Liver (tissue), 3 donors: ENCODE measurements around the gene APPBP2.

Experiments used
- EGR1 ChIP-seq, 2 donors: IDR thresholded peaks; 2 replicates each; pipeline ENCODE4 v1.6.1; 2016 to 2018; ENCODE audit warnings: antibody characterized with exemption in 2 of 2, low read depth in 2 of 2
- FOXA1 ChIP-seq: IDR thresholded peaks from 2 replicates; pipeline ENCODE4 v1.6.1; 2016; ENCODE audit warnings: antibody characterized with exemption
- FOXA2 ChIP-seq: IDR thresholded peaks from 2 replicates; pipeline ENCODE4 v1.6.1; 2016; ENCODE audit warnings: antibody characterized with exemption
- JUND ChIP-seq, 2 donors: IDR thresholded peaks; 2 replicates each; pipeline ENCODE4 v1.6.1; 2016; ENCODE audit warnings: antibody characterized with exemption in 2 of 2
- RAD21 ChIP-seq, 2 donors: IDR thresholded peaks; 2 replicates each; pipeline ENCODE4 v1.6.1; 2016; ENCODE audit warnings: antibody characterized with exemption in 2 of 2, mild to moderate bottlenecking in 2 of 2
- RXRA ChIP-seq, 2 donors: IDR thresholded peaks; 2 replicates each; pipeline ENCODE4 v1.6.1; 2017 to 2018; ENCODE audit warnings: antibody characterized with exemption in 2 of 2, mild to moderate bottlenecking in 1 of 2
- SP1 ChIP-seq: IDR thresholded peaks from 2 replicates; pipeline ENCODE4 v1.6.1; 2018; ENCODE audit warnings: antibody characterized with exemption, mild to moderate bottlenecking
- TAF1 ChIP-seq: conservative IDR thresholded peaks from 2 replicates; pipeline ENCODE4 v1.6.1; 2016; ENCODE audit warnings: antibody characterized with exemption, mild to moderate bottlenecking
- TF ChIP-seq, protein P1 (sequence below): fragments of 150-350 bp; IDR thresholded peaks from 2 replicates; pipeline ENCODE4 v1.5.1; 2017; ENCODE audit warnings: improper control_type of control experiment, low read depth, low read length; ENCODE audit not compliant: missing input control
- TF ChIP-seq, protein P2 (sequence below): IDR thresholded peaks from 2 replicates; pipeline ENCODE4 v1.6.1; 2016; ENCODE audit warnings: antibody characterized with exemption, mild to moderate bottlenecking
- TF ChIP-seq, protein P3 (sequence below): IDR thresholded peaks from 2 replicates; pipeline ENCODE4 v1.6.1; 2016; ENCODE audit warnings: antibody characterized with exemption
- TF ChIP-seq, protein P4 (sequence below): IDR thresholded peaks from 2 replicates; pipeline ENCODE4 v1.6.1; 2016; ENCODE audit warnings: antibody characterized with exemption
- donor health status: healthy.
- donor health status: healthy.

DNA sequence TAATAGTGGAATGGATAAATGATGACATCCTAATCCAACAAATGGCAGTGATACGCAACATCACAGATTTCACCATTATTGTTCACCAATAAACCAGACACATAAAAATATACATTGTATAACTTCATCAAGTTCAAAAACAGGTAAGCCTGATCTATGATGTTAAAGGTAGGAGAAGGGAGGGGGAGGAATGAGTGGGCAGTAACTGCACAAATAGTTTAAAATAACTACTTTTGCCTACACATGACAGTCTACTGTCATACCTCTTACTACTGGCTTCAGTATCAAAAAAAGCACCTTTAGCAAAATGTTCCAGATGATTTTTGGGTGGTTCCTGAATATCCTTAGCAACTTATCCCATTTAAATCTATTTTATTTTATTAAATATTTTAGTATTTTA, 75.0 kb downstream of the APPBP2 start:
- TF ChIP-seq, protein P1, sequence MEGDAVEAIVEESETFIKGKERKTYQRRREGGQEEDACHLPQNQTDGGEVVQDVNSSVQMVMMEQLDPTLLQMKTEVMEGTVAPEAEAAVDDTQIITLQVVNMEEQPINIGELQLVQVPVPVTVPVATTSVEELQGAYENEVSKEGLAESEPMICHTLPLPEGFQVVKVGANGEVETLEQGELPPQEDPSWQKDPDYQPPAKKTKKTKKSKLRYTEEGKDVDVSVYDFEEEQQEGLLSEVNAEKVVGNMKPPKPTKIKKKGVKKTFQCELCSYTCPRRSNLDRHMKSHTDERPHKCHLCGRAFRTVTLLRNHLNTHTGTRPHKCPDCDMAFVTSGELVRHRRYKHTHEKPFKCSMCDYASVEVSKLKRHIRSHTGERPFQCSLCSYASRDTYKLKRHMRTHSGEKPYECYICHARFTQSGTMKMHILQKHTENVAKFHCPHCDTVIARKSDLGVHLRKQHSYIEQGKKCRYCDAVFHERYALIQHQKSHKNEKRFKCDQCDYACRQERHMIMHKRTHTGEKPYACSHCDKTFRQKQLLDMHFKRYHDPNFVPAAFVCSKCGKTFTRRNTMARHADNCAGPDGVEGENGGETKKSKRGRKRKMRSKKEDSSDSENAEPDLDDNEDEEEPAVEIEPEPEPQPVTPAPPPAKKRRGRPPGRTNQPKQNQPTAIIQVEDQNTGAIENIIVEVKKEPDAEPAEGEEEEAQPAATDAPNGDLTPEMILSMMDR: no peak
- TF ChIP-seq, protein P2, sequence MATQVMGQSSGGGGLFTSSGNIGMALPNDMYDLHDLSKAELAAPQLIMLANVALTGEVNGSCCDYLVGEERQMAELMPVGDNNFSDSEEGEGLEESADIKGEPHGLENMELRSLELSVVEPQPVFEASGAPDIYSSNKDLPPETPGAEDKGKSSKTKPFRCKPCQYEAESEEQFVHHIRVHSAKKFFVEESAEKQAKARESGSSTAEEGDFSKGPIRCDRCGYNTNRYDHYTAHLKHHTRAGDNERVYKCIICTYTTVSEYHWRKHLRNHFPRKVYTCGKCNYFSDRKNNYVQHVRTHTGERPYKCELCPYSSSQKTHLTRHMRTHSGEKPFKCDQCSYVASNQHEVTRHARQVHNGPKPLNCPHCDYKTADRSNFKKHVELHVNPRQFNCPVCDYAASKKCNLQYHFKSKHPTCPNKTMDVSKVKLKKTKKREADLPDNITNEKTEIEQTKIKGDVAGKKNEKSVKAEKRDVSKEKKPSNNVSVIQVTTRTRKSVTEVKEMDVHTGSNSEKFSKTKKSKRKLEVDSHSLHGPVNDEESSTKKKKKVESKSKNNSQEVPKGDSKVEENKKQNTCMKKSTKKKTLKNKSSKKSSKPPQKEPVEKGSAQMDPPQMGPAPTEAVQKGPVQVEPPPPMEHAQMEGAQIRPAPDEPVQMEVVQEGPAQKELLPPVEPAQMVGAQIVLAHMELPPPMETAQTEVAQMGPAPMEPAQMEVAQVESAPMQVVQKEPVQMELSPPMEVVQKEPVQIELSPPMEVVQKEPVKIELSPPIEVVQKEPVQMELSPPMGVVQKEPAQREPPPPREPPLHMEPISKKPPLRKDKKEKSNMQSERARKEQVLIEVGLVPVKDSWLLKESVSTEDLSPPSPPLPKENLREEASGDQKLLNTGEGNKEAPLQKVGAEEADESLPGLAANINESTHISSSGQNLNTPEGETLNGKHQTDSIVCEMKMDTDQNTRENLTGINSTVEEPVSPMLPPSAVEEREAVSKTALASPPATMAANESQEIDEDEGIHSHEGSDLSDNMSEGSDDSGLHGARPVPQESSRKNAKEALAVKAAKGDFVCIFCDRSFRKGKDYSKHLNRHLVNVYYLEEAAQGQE: no peak
- TF ChIP-seq JUND (IDR thresholded peaks at IDR 0.05) (no peak), RXRA (IDR thresholded peaks at IDR 0.05) (no peak), FOXA1 (no peak), RAD21 (IDR thresholded peaks at IDR 0.05) (no peak), TAF1 (no peak), SP1 (no peak), FOXA2 (no peak), EGR1 (IDR thresholded peaks at IDR 0.05; ENCODE audit: low read depth in 2 of 2) (no peak)
- TF ChIP-seq, protein P3, sequence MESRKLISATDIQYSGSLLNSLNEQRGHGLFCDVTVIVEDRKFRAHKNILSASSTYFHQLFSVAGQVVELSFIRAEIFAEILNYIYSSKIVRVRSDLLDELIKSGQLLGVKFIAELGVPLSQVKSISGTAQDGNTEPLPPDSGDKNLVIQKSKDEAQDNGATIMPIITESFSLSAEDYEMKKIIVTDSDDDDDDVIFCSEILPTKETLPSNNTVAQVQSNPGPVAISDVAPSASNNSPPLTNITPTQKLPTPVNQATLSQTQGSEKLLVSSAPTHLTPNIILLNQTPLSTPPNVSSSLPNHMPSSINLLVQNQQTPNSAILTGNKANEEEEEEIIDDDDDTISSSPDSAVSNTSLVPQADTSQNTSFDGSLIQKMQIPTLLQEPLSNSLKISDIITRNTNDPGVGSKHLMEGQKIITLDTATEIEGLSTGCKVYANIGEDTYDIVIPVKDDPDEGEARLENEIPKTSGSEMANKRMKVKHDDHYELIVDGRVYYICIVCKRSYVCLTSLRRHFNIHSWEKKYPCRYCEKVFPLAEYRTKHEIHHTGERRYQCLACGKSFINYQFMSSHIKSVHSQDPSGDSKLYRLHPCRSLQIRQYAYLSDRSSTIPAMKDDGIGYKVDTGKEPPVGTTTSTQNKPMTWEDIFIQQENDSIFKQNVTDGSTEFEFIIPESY: no peak
- TF ChIP-seq, protein P4, sequence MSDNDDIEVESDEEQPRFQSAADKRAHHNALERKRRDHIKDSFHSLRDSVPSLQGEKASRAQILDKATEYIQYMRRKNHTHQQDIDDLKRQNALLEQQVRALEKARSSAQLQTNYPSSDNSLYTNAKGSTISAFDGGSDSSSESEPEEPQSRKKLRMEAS: no peak
